ENCODE measurements around the gene GOLIM4.

The GOLIM4 gene

DNA sequence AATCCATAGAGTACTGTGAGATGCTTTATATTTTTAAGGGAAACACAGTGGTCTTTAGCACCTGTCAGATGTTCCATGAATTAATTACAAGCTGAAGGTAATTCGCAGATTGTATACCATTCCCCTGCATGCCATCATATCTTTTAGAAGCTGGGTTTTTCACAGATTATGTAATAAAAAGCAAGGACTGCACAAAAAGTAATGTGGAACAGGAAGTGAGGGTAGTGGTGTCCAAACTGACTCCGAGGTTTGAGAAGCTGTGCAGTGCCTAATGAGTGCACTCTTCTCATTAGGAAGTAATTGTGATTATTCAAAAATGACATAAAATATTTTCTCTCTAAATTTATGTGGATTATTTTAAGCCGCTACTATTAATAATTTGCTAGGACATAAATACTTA lies 123.2 kb downstream of the GOLIM4 start:
- no peak for DNase-seq (ENCODE audit: low spot score)
- TF ChIP-seq, protein P1, sequence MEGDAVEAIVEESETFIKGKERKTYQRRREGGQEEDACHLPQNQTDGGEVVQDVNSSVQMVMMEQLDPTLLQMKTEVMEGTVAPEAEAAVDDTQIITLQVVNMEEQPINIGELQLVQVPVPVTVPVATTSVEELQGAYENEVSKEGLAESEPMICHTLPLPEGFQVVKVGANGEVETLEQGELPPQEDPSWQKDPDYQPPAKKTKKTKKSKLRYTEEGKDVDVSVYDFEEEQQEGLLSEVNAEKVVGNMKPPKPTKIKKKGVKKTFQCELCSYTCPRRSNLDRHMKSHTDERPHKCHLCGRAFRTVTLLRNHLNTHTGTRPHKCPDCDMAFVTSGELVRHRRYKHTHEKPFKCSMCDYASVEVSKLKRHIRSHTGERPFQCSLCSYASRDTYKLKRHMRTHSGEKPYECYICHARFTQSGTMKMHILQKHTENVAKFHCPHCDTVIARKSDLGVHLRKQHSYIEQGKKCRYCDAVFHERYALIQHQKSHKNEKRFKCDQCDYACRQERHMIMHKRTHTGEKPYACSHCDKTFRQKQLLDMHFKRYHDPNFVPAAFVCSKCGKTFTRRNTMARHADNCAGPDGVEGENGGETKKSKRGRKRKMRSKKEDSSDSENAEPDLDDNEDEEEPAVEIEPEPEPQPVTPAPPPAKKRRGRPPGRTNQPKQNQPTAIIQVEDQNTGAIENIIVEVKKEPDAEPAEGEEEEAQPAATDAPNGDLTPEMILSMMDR (IDR thresholded peaks at IDR 0.05; ENCODE audit: extremely low read depth, missing control alignments), result no peak

DNA sequence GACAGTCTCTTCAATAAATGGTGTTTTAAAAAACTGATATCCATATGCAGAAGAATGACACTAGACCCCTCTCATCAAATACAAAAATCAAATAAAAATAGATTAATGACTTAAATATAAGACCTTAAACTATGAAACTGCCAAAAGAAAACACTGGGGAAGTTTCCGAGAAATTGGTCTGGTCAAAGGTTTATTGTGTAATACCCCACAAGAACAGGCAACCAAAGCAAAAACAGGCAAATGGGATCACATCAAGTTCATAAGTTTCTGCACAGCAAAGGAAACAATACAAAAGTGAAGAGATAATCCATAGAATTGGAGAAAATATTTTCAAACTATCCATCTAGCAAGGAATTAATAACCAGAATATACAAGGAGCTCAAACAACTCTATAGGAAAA lies 126.2 kb downstream of the GOLIM4 start:
- no peak for DNase-seq (ENCODE audit: low spot score)
- TF ChIP-seq, protein P1 (IDR thresholded peaks at IDR 0.05; ENCODE audit: extremely low read depth, missing control alignments), result no peak

DNA sequence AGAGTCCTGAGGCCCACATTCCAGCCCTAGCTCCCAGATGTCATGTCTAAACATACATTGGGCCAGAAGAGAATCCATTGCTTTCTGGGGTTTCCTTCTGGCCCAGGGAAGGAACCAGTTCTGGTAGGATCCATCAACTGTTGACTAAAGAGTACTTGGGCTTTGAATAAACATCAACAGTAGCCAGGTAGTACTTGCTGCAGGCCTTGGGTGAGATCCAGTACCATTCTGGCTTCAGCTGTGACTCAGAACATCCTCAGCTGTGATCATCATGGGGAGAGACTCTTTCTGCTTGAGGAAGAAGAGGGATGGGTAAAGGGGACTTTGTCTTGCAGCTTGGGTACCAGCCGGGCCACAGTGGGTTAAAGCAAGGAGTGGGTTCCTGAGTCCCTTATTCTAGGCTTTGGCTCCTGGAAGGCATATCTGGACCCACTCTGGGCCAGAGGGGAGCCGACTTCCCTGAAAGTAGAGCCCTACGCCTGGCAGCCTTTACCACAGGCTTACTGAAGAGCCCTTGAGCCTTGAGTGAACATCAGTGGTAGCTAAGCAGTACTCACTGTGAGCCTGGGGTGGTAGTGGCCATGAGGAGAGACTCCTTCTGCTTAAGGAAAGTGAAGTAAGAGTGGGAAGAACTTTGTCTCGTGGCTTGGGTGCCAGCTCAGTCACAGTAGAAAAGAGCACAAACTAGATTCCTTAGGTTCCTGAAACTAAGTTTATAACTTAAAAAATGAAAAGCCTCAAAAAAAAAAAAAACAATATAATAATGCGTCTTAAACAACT lies 128.3 kb downstream of the GOLIM4 start:
- TF ChIP-seq, protein P1 (IDR thresholded peaks at IDR 0.05; ENCODE audit: extremely low read depth, missing control alignments), result no peak
- no peak for DNase-seq (ENCODE audit: low spot score)
